HG03108 (cell line): ENCODE results near the gene SERINC1.
"Not testable (repeated sequence)": the region's sequence is repeated elsewhere in the genome, so short reads cannot be mapped to it uniquely, and the experiment has no call there.

Experiments used
- ATAC-seq: cut with Tn5 transposase; IDR thresholded peaks from one replicate; pipeline ENCODE4 v1.9.1; 2021; ENCODE audit warnings: moderate library complexity; ENCODE audit not compliant: unreplicated experiment

SERINC1 gene

DNA sequence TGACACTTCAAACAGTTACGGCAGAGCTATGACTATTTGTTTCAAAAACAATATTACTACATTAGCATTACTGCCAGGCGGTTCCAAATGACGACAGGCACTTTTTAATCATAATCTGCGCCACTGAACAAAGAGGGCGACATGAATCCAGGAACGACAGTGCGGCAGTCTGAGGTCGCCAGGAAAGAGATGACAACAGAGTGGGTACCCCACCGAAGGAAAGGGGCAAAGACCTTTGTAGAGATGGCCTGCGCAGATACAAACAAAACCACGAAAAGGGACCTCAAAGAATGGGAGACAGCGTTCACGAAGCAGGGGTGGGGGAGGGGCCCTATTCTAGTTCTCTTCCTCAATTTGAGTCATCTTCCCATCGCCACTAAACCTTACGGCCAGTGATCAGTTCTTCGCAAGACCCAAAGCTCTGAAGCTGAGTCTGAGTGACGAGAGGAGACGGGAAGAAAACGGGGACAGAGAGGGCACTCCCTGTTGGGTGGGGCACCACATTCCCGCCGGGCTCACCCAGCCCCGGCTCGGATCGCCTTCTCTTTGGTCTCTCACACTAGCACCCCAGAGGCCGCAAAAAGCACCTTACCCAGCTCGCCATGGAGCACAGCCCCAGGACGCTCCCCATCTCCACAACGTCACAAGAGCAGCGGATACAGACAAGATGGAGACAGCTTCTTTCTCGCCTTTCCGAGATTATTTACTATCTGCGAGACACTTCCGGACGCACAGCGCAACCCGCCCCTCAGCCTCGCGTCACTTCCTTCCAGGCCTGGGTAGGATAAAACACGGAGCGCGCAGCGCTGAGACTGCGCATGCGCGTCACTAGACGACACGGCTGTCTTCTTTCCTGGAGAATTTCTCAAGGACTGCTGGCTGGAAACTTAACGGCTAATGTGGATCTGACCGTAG is at the start of gene SERINC1:
Gene SERINC1, minus strand, starts transcription at position 701 of the 915 bp plus-strand sequence. Its CDS starts 70 bp downstream, at position 631.
- ATAC-seq = peak; percentile 99

DNA sequence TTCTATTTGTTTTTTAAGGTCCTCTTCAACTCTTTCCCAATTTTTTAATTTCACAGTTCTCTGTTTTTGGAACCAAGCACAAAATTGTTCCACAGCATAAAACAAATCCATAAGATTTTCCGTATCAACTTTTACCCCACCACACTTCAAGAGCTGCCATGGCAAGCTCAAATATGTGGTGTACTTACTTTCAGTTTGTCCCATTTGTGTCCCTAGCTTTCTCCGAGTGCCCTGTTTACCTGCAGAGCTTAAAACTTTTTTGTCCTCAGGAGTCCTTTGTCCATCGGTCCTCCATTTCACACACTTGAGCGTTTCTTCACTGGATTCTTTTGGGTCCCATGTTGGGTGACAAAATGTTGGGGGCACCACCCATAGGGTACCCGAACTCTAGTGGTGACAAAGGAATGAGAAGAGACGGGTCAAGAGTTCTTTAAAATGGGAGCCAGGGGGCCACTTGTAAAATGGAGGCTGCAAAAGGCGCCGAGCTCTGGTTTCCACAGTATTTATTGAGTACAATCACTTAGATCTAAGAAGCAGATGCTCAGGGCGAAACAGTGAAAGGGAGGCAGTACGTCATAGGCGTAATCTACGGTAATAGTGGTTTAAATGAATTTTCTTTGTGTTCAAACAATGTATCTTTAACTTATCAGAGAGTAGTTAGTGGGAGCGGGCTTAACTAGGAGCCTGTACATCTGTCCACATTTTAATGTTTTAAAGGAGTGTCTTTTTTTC is 39.8 kb upstream of the SERINC1 start:
- no peak for ATAC-seq

GRCh38 chr6:122505170-122505569 is 33.6 kb upstream of the SERINC1 start:
- ATAC-seq = not testable (repeated sequence)

GRCh38 chr6:122501475-122501874 is 29.9 kb upstream of the SERINC1 start:
- no peak for ATAC-seq

DNA sequence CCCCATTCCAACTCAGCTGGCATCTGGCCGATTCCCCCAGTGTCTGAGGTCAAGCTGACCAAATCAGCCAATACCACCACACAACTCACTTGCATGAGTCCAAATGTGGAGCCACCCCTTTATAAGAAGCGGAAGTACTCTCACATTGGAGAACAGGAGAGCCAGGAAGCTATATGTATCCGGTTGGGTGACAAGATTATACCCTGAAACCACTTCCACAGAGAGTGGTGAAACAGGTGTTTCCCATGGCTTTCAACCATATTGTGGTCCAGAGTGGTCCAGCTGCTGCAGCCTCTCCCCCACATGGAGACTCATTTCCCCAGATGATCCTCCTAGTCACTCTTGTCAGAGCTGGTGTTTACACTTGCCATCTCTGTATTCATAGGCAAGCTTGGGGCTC is 24.0 kb upstream of the SERINC1 start:
- ATAC-seq = peak; percentile 58

GRCh38 chr6:122494665-122495272 is 23.2 kb upstream of the SERINC1 start:
- no peak for ATAC-seq

DNA sequence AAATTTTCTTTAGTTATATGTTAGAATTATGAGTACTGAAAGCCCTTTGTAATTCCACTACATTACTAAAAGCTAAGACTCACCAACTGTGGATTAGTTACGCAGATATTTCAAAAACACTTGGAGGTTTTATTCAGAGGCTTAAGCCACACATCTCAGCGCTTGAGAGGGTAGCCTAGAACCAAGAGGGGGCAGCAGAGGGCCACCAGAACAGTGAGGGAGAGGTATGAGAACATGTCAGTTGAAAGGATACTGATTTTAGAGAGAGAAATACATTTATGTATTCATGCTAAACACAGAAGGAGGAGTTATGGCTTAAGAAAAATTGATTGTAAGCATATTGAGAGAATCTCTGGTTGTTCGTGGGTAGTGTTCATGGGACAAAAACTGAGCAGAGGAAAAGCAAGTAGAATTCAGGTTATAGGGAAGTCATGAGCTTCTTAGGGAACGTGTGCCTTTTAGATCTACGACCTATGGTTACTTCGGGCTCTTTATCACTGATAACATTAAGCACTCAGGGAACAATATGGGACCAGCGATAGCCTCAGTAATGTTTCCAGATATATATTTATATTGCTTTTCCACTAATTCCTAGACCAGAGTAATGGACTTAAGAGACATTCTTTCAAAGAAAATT is 20.4 kb upstream of the SERINC1 start:
- ATAC-seq = peak; percentile 83

- ATAC-seq = no peak
Measured at GRCh38 chr6:122490607-122491006, 19.0 kb upstream of the SERINC1 start.

GRCh38 chr6:122484760-122485159 is 13.2 kb upstream of the SERINC1 start:
- ATAC-seq = peak; percentile 83

GRCh38 chr6:122482750-122483080 is 11.1 kb upstream of the SERINC1 start:
- no peak for ATAC-seq

DNA sequence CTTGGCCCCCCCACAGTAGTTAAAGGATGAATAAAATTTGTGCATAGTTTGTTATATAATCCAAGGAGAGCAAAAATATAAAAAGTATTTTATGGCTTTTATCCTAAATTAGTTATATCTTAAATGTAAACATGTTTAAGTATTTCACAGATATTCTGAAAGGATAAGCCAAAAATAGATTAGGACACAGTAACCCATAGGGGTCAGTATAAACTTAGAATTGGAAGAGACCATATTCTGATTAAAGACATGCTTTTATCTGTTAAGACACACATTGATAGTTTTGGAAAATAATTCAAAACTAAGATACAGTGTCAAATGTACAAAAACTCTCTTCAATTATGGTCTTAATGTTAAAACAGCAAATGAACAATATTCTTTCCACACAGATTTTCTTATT is 4.5 kb upstream of the SERINC1 start:
- ATAC-seq = no peak

GRCh38 chr6:122472022-122472340 is 374 bp upstream of the SERINC1 start:
- peak; percentile 38 for ATAC-seq

DNA sequence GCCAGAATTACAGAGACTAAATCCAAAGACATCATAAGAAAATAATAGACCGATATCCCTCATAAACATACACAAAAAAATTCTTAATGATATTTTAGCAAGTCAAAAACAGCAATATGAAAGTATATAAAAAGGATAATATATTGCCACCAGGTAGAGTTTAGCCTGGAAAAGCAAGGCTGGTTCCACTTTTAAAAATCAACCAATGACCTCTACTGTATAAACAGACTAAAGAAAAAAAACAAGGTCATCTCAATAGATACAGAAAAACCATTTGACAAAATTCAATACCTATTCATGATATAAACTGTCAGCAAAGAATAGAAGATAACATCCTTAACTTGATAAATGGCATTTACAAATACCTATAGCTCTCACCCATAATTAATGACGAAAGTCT is 9.7 kb downstream of the SERINC1 start:
- no peak for ATAC-seq

- ATAC-seq = not testable (repeated sequence)
Measured at GRCh38 chr6:122459865-122460416, 11.7 kb downstream of the SERINC1 start.

DNA sequence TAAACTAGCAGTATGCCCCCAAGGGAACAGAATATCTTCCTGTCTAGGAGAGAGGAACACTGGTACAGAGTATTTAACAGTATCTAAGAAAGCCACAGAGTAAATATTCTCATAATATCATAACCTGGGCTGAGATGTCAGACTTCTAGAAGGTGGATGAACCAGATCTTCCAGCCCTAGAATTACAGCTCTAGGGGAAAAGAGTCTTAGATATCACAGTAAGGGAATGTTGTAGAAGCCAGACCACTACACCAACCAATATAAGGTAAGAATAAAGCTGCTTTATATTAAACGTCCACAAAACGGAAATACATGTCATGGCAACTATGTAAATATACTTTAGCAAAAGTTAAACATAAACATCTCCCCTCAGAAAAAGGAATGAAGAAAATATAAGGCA is 12.4 kb downstream of the SERINC1 start:
- ATAC-seq = no peak

GRCh38 chr6:122458087-122458486 is 13.5 kb downstream of the SERINC1 start:
- ATAC-seq = no peak

- ATAC-seq = not testable (repeated sequence)
Measured at GRCh38 chr6:122455116-122455515, 16.5 kb downstream of the SERINC1 start.

GRCh38 chr6:122454673-122455072 is 16.9 kb downstream of the SERINC1 start:
- no peak for ATAC-seq

DNA sequence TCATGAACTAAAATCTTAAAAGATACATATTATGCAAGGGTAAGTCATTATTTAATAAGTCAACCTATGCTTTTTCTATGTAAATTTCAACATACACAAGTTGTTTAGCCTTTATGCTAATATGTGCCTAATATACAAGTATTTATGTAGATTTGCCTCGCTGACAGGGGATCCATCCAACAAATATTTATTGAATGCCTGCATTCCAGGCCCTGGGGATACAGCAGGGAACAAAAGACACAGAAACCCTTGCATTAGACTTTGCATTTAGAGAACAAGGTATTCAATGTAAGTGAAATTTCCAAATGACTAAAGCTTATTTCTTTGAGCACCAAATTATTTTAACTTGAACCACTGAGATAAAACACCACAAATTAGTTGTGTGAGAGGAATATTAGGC is 19.1 kb downstream of the SERINC1 start:
- ATAC-seq = no peak

DNA sequence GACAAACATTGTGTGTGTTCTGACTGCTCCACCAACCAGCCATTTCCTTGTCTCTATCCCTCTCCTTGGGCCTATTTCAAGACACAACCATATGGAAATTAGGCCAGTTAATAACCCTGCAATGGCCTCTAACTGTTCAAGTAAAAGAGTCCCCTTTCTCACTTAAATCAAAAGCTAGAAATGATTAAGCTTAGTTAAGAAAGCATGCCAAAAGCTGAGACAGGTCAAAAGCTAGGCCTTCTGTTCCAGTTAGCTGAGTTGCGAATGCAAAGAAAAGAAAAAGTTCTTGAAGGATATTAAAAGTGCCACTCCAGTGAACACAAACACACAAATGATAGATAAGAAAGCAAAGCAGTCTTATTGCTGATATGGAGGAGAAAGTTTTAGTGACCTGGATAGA is 22.5 kb downstream of the SERINC1 start:
- no peak for ATAC-seq

DNA sequence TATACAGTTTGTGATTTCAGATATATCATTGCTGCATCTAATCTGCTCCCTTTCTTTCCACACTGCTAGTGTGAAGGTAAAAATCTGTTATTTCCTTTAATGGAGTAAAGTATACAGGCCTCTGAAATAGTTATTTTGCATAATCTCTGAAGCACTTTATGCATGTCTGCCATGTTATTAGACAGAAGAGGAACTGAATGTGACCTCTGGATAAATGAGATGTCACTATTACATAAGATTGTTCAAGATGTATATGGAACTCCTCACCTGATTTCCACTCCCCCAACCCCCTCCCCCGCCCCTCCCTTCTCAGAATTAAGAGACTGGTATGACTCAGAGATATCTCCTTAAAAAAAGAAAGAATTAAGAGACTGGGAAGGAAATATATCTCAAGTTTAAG is 26.3 kb downstream of the SERINC1 start:
- ATAC-seq = no peak
